Activated T-cell treated with anti-CD3 and anti-CD28 coated beads, Interleukin-2, amount 50 U/mL, for 72 hours (primary cell): Measurements from ENCODE around the gene NRDC. TPM values are rescaled to one million over a fixed set of nuclear protein-coding genes. Genes with fewer than 3 reads are reported as not detected.

Experiments
- ATAC-seq, 2 donors: fragments of 150-1000 bp; cut with Tn5 transposase; replicated peaks in 1 of 2; 2 replicates each; pipeline ENCODE4 v1.10.0; 2021; ENCODE audit warnings: moderate library complexity in 2 of 2, mild to moderate bottlenecking in 1 of 2
- DNase-seq, 2 donors: peaks; one replicate each; pipeline ENCODE4 v3.0.0; 2021 to 2022; ENCODE audit warnings: mixed read lengths in 1 of 2
- H3K27ac Mint-ChIP-seq: one replicate; pipeline ENCODE4 v1.8.0; 2022; ENCODE audit warnings: mild to moderate bottlenecking, moderate library complexity, mixed read lengths
- H3K27me3 Mint-ChIP-seq: one replicate; pipeline ENCODE4 v1.8.0; 2022; ENCODE audit warnings: low read depth, mixed read lengths
- H3K36me3 Mint-ChIP-seq, 2 donors: one replicate each; pipeline ENCODE4 v1.8.0; 2022; ENCODE audit warnings: mixed read lengths in 2 of 2, mild to moderate bottlenecking in 1 of 2; ENCODE audit not compliant: insufficient read depth in 2 of 2
- H3K4me1 Mint-ChIP-seq: one replicate; pipeline ENCODE4 v1.8.0; 2022; ENCODE audit warnings: low read depth, mixed read lengths
- H3K4me3 Mint-ChIP-seq, 2 donors: one replicate each; pipeline ENCODE4 v1.8.0; 2022; ENCODE audit warnings: mild to moderate bottlenecking in 2 of 2, mixed read lengths in 2 of 2, moderate library complexity in 2 of 2
- H3K9me3 Mint-ChIP-seq, 2 donors: one replicate each; pipeline ENCODE4 v1.8.0; 2022; ENCODE audit warnings: mixed read lengths in 2 of 2
- total RNA-seq, 2 donors: library from RNA; stranded (reverse); gene quantifications; one replicate each; pipeline ENCODE4 v1.2.3, GENCODE V29; 2022

NRDC gene
- total RNA-seq, 2 donors from 2014 or later = 209 to 226 TPM

DNA sequence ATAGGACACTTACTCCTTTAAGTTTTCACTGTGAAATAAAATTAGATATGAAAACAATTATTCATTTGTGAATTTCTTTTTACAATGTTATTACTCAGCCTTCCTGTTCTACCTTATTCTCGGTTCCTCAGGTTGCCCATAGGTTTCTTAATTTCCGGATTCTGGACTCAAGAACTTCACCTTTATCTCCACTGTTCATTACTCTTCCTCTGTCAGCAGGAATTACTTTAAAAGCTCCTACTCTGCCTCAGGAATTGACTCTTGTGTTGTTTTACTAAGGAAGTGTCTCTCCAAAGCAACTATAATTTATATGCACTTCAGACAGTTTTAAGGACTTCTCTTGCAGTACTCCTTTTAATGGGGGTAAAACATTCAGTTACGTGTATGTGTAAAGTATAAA is 137.9 kb downstream of the NRDC start:
- peaks cover 0 to 3% of the 10 kb centered on the region in 2 donors for H3K36me3 Mint-ChIP-seq
- no peak overlapping the region for H3K27ac Mint-ChIP-seq
- H3K9me3 Mint-ChIP-seq = no peaks in the 10 kb centered on the region
- ATAC-seq = no peak
- DNase-seq = no peak
- H3K4me3 Mint-ChIP-seq = no peak overlapping the region
- no peaks in the 10 kb centered on the region for H3K27me3 Mint-ChIP-seq
- peaks cover 48% of the 10 kb centered on the region for H3K4me1 Mint-ChIP-seq

Other genes with a start within 250 kb of the NRDC start
- under 1 TPM; 0.09 to 0.12 TPM for gene RAB3B, start 112.0 kb upstream of the NRDC start, total RNA-seq
- gene KTI12, start 155.1 kb upstream of the NRDC start, total RNA-seq = 10 to 100 TPM; 10.7 to 12.9 TPM
- 10 to 100 TPM; 50.5 to 54.2 TPM for gene TXNDC12, start 176.5 kb upstream of the NRDC start, total RNA-seq
- gene BTF3L4, start 177.6 kb upstream of the NRDC start, total RNA-seq = 10 to 100 TPM; 28.3 to 32.3 TPM